ACC112 (cell line): ENCODE data around the gene FIBIN.
"Not testable (repeated sequence)": the region's sequence is repeated elsewhere in the genome, so short reads cannot be mapped to it uniquely, and the experiment has no call there.

Experiments used
- H2AFZ ChIP-seq: fragments of 200-600 bp; sonication (generic); one replicate; pipeline ENCODE4 v1.6.0; 2017; ENCODE audit warnings: antibody characterized with exemption, low read length; ENCODE audit not compliant: unreplicated experiment
- H3K27ac ChIP-seq: fragments of 200-600 bp; sonication (generic); 2 replicates; pipeline ENCODE4 v1.5.1; 2014; ENCODE audit warnings: low read depth, mild to moderate bottlenecking, antibody characterized with exemption, low read length, moderate library complexity
- H3K27me3 ChIP-seq: fragments of 200-600 bp; sonication (generic); 2 replicates; pipeline ENCODE4 v1.6.1; 2014; ENCODE audit warnings: mild to moderate bottlenecking, antibody characterized with exemption, low read length, moderate library complexity, mixed read lengths; ENCODE audit not compliant: insufficient read depth
- H3K36me3 ChIP-seq: fragments of 200-600 bp; sonication (generic); 2 replicates; pipeline ENCODE4 v1.6.1; 2016; ENCODE audit warnings: mild to moderate bottlenecking, antibody characterized with exemption, low read length, moderate library complexity, mixed read lengths; ENCODE audit not compliant: insufficient read depth
- H3K4me1 ChIP-seq: fragments of 200-600 bp; sonication (generic); one replicate; pipeline ENCODE4 v1.6.1; 2016; ENCODE audit warnings: low read length, mixed read lengths; ENCODE audit not compliant: insufficient read depth, unreplicated experiment, control insufficient read depth
- H3K4me3 ChIP-seq: fragments of 200-600 bp; sonication (generic); 2 replicates; pipeline ENCODE4 v1.5.1; 2014; ENCODE audit warnings: mild to moderate bottlenecking, low read depth, low read length
- H3K79me2 ChIP-seq: fragments of 200-600 bp; sonication (generic); one replicate; pipeline ENCODE4 v1.6.0; 2016; ENCODE audit warnings: low read length; ENCODE audit not compliant: control insufficient read depth, unreplicated experiment, insufficient read depth

Gene FIBIN

DNA sequence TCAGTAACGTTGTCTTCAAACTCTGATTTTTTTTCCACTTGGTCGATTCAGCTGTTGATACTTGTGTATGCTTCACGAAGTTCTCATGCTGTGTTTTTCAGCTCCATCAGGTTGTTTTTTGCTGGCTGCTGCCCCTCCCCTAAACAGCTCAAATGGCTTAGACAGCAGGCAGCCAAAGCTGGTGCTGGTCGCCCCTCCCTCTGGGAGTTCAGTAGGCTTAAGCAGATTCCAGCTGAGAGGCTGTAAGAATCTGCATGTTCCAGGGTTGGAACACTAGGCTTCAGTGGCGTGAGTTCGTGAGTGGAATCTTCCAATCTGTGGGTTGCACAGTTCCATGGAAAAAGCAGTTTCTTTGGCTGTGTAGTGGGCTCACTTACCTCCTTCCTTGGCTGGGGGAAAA, 10.3 kb upstream of the FIBIN start:
- H3K4me1 ChIP-seq = peaks cover 6% of the 10 kb centered on the region
- H3K27ac ChIP-seq = no peak overlapping the region
- no peak overlapping the region for H2AFZ ChIP-seq
- H3K36me3 ChIP-seq = no peaks in the 10 kb centered on the region
- H3K79me2 ChIP-seq = no peaks in the 10 kb centered on the region
- no peaks in the 10 kb centered on the region for H3K27me3 ChIP-seq
- no peak overlapping the region for H3K4me3 ChIP-seq

DNA sequence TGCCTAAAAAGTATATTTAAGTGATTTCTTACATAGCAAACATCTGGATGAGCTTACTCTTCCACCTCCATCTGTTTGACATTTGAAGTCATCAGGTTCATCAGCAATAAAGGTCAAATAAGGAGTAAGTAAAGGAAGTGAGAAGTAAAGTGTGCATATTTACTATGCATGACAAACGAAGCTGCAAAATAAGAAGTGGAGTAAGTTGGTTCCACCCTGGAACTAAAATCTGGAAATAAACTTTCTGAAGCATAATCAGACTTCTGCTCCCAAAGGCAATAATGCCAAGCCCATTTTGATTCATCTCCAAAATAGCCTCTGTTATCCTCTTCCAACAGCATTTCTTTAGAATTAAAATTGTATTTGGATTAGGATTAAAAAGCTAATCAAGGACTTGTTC, 8.4 kb upstream of the FIBIN start:
- Histone ChIP-seq H3K36me3 (no peaks in the 10 kb centered on the region), H3K27me3 (no peaks in the 10 kb centered on the region), H3K79me2 (no peaks in the 10 kb centered on the region), H3K27ac (no peak overlapping the region), H3K4me1 (peaks cover 6% of the 10 kb centered on the region), H3K4me3 (no peak overlapping the region), H2AFZ (no peak overlapping the region)

DNA sequence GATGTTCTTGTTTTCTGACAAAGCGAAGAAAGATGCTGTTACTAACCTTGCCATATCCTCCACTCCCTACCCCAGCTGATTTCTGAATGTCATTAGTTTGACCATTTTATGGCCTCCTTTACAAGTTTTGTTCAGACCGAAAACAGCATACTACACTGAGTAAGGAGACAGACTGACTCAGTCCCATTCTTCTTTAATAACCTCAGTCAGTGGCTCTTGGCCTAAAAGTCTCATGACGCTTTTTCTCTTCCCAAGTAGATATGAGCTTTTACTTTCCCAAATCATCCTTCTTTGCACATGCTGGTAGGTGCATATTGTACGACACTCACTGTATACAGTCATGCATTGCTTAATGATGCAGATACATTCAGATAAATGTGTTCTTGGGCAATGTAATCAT, 8.0 kb upstream of the FIBIN start:
- H3K4me1 ChIP-seq = peaks cover 6% of the 10 kb centered on the region
- H3K27ac ChIP-seq = no peak overlapping the region
- no peaks in the 10 kb centered on the region for H3K79me2 ChIP-seq
- H2AFZ ChIP-seq = no peak overlapping the region
- H3K36me3 ChIP-seq = no peaks in the 10 kb centered on the region
- no peaks in the 10 kb centered on the region for H3K27me3 ChIP-seq
- no peak overlapping the region for H3K4me3 ChIP-seq

DNA sequence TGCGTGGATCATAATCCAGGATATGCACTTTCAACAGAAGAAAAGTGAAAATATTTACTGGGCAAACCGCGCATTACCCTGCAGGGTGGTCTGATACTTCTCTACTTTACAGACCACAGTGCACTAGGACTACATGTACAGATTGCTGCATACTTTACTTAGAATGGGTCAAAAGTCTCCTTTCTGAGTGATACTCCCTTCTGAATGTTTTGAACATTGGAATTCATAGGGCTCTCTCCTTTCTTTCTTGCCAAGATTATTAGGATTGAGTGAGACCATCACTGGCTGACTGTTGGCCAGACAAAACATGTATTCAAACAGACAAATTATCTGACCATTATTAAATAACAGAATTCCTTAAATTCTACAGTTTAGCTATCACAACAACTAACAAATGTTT, 6.6 kb upstream of the FIBIN start:
- Histone ChIP-seq H3K36me3 (no peaks in the 10 kb centered on the region), H2AFZ (peak overlapping the region; percentile 3), H3K27me3 (no peaks in the 10 kb centered on the region), H3K27ac (no peak overlapping the region), H3K4me3 (no peak overlapping the region), H3K79me2 (no peaks in the 10 kb centered on the region), H3K4me1 (peaks cover 16% of the 10 kb centered on the region)

DNA sequence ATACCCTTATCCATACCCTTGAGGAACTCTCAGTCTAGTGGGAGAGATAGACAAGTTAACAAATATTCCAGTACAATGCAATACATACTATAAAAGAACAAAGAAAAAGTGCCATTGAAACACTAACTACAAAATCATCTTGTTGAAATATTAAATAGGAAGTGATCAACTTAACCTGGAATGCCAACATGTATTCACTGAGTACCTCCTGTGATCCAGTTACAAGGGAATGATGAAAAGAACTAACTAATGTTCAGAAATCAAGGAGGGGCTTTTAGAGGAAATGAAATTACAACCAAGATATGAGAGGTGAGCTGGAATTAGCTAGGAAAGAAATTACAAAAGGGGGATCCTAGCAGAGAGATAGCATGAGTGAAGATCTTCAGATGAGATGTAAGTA, 6.2 kb upstream of the FIBIN start:
- H3K4me3 ChIP-seq = no peak overlapping the region
- no peaks in the 10 kb centered on the region for H3K79me2 ChIP-seq
- H3K36me3 ChIP-seq = no peaks in the 10 kb centered on the region
- H3K27me3 ChIP-seq = no peaks in the 10 kb centered on the region
- H3K27ac ChIP-seq = peak overlapping the region; percentile 14; the same call in 1 of the 2 replicates
- H2AFZ ChIP-seq = peak overlapping the region; percentile 54
- H3K4me1 ChIP-seq = peaks cover 21% of the 10 kb centered on the region

DNA sequence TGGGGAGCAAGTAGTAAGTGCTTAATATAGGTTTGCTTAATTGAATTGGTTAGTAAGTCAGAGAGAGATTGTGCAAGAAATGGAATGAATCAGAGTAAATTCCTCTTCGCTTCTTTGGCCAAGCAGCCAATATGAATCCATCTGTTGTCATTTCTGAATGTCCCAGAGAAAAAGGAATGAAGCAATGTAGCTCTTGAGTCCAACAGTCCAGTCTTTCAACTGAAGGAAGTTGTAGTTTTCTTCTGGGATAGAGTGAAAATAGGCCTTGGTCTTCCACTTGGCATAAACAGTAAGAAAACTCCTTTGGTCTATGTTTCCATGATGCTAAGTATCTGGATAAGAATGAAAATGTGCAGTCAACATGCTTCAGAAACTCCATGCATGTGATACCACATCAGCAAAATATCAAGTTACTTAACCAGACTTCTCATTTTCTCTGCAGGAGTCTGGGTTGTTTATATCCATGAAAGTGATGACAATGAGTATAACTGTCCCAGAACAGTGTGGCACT, 1.8 kb upstream of the FIBIN start:
- Histone ChIP-seq H3K4me1 (peaks cover 40% of the 10 kb centered on the region), H3K27me3 (no peaks in the 10 kb centered on the region), H2AFZ (peak overlapping the region; percentile 16), H3K79me2 (peaks cover 12% of the 10 kb centered on the region), H3K4me3 (peak overlapping the region; percentile 20; the same call in 1 of the 2 replicates), H3K36me3 (no peaks in the 10 kb centered on the region), H3K27ac (peak overlapping the region; percentile 79)

DNA sequence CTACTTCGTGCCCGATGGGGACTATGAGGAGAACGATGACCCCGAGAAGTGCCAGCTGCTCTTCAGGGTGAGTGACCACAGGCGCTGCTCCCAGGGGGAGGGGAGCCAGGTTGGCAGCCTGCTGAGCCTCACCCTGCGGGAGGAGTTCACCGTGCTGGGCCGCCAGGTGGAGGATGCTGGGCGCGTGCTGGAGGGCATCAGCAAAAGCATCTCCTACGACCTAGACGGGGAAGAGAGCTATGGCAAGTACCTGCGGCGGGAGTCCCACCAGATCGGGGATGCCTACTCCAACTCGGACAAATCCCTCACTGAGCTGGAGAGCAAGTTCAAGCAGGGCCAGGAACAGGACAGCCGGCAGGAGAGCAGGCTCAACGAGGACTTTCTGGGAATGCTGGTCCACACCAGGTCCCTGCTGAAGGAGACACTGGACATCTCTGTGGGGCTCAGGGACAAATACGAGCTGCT, 751 bp downstream of the FIBIN start:
- peak overlapping the region; percentile 55 for H2AFZ ChIP-seq
- H3K27me3 ChIP-seq = no peaks in the 10 kb centered on the region
- H3K4me3 ChIP-seq = peak overlapping the region; percentile 82
- no peaks in the 10 kb centered on the region for H3K36me3 ChIP-seq
- 0 out of 2 replicates have a peak overlapping the region, but pooled peaks have one; percentile 10 for H3K27ac ChIP-seq
- peaks cover 12% of the 10 kb centered on the region for H3K79me2 ChIP-seq
- H3K4me1 ChIP-seq = peaks cover 40% of the 10 kb centered on the region

DNA sequence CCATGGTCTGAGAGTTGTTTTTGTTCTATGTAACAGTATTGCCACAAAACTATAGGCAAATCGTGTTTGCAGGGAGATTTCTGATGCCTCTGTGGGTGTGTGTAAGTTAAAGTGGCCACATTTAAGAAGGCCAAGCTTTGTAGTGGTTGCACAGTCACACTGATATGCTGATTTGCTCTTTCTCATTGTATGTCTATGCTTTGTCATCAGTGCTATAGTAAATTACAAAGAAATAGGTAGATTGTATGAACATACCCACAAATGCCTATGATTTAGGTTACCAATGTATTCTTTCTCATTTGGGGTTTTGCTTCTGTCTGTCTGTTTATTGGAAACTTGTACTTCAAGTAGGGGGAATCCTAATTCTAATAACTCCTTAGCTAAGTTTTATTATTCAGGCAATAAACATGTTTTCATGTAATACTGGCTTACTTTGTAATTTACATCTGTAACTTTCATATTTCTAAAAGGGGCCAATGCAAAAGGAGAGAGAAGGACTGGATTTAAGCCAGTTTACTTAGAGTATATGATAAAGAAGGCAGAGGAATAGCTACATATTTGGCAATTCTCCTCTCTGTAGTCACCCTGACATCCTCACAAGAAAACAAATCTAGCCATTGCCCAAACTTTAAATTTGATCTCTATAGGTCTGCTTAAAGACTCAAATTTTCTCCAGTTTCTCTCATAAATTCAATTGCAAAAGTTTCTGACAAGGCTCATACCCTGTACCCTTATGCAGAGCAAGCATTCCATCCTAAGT, 2.0 kb downstream of the FIBIN start:
- Histone ChIP-seq H3K79me2 (peaks cover 12% of the 10 kb centered on the region), H2AFZ (peak overlapping the region; percentile 5), H3K4me3 (peak overlapping the region; percentile 82), H3K36me3 (no peaks in the 10 kb centered on the region), H3K27me3 (no peaks in the 10 kb centered on the region), H3K4me1 (peaks cover 40% of the 10 kb centered on the region), H3K27ac (peak overlapping the region; percentile 28; the same call in 1 of the 2 replicates)

DNA sequence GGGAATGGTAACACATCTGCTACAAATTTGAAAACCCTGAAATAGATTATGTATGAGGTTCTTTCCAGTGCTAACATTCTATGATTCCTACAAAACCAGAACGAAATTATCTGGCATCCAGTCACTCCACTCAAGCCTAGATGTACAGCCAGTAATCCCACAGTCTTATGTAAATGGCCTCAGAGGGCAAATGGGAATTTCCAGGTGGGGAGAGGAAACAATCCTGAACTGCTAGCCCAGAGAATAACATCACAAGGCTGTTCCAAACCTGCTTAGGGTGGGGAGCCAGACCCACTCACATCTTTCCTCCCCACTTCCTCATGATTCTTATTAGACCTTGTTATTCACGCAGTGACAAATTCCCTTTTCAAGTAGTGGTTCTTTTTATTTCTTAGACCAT, 3.5 kb downstream of the FIBIN start:
- Histone ChIP-seq H3K79me2 (peaks cover 12% of the 10 kb centered on the region), H2AFZ (no peak overlapping the region), H3K27ac (no peak overlapping the region), H3K36me3 (no peaks in the 10 kb centered on the region), H3K4me1 (peaks cover 28% of the 10 kb centered on the region), H3K4me3 (no peak overlapping the region), H3K27me3 (no peaks in the 10 kb centered on the region)

DNA sequence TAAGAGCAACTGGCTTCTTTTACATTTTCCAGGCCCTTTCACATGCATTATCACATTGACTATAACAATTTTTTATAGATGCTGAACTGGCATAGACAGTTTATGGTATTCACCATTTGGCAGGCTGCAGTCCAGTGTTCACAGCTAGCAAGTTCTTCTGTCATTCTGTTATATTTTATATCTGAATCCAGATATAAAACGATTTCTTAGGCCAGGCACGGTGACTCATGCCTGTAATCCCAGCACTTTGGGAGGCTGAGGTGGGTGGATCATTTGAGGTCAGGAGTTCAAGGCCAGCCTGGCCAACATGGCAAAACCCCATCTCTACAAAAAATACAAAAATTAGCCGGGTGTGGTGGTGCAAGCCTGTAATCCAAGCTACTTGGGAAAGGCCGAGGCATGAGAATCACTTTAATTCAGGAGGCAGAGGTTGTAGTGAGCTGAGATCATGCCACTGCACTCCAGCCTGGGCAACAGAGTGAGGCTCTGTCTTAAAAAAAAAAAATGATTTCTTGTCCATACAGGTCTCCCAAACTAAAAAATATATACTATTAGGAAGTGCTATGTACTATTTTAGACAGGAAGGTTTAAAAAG, 7.3 kb downstream of the FIBIN start:
- not testable (repeated sequence) for H3K4me3 ChIP-seq, H3K27me3 ChIP-seq, H2AFZ ChIP-seq, H3K27ac ChIP-seq, H3K79me2 ChIP-seq, H3K36me3 ChIP-seq
- peaks cover 13% of the 10 kb centered on the region for H3K4me1 ChIP-seq

DNA sequence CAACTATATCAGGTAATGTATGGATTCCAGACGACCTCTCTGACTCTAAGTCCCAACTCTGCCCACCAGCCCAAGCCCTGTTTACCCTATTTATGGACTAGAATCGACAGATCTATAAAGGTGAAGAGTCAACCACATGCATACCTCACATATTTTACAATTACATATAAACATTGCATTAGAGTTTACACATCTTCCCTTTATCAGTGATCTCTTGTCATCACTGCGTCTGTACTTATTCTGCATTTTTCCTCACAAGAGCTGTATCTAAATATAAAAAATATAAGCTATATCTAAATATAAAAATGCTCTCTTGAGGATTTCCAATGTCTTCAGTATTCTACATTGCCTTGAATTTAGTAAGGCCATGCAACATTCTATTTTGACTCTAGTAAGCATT, 8.5 kb downstream of the FIBIN start:
- peaks cover 2% of the 10 kb centered on the region for H3K4me1 ChIP-seq
- no peak overlapping the region for H3K27ac ChIP-seq
- H3K4me3 ChIP-seq = no peak overlapping the region
- no peaks in the 10 kb centered on the region for H3K27me3 ChIP-seq
- H3K79me2 ChIP-seq = no peaks in the 10 kb centered on the region
- H3K36me3 ChIP-seq = no peaks in the 10 kb centered on the region
- no peak overlapping the region for H2AFZ ChIP-seq
